ENCODE results near the gene CAP1.

Gene CAP1

DNA sequence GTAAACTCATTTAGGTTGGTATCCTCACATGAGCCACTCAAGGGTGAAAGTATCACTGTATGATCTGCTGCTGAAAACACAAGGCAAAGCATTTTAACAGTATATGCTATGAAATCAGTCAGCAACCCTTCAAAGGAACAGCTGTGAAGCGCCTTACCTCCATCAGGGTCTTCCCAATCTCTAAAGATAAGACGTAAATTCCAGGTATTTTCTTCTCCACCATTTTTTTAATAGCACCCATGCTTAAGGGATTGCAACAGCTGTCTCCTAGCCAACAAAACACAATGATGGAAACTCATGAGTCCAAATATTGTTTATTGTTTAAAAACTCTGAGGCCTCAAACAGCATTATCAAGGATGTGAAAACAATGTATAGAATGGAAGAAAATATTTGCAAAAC, 51.7 kb downstream of the CAP1 start:
- no peak overlapping the region for H3K18ac ChIP-seq (ENCODE audit: low read depth in 1 of 2, low read length in 2 of 2)
- no peak overlapping the region for H3K4me3 ChIP-seq (ENCODE audit: insufficient read depth in 1 of 2, low read depth in 1 of 2, low read length in 2 of 2)
- peaks cover 1% of the 10 kb centered on the region for H3K4me1 ChIP-seq (ENCODE audit: control insufficient read depth, insufficient read depth, low read depth, low read length)
- no peak overlapping the region for H2AFZ ChIP-seq (ENCODE audit: low read depth, low read length)
- 100% methylated on average over 2 of the region's 2 CpGs for WGBS
- H4K8ac ChIP-seq (ENCODE audit: low read length), result no peak overlapping the region
- no peak overlapping the region for H2BK15ac ChIP-seq (ENCODE audit: low read depth, poor library complexity, severe bottlenecking)
- H4K91ac ChIP-seq (ENCODE audit: low read length), result no peak overlapping the region
- no peak overlapping the region for H3K14ac ChIP-seq (ENCODE audit: low read length in 2 of 2)
- no peaks in the 10 kb centered on the region for H3K27me3 ChIP-seq (ENCODE audit: control insufficient read depth in 1 of 2, insufficient read depth in 1 of 2, low read length in 2 of 2)
- H2BK5ac ChIP-seq (ENCODE audit: low read depth, low read length, poor library complexity, severe bottlenecking), result no peak overlapping the region
- no peak overlapping the region for H2BK120ac ChIP-seq (ENCODE audit: low read depth, low read length)
- DNase-seq, result peak; percentile 17
- no peak overlapping the region for H3K4ac ChIP-seq (ENCODE audit: low read depth in 1 of 2, low read length in 2 of 2)
- H3K27ac ChIP-seq (ENCODE audit: low read length, poor library complexity, severe bottlenecking), result no peak overlapping the region
- H3K23ac ChIP-seq (ENCODE audit: low read length in 2 of 2), result no peak overlapping the region
- H3K36me3 ChIP-seq (ENCODE audit: control insufficient read depth in 1 of 2, insufficient read depth in 2 of 2, low read depth in 1 of 2, low read length in 2 of 2), result peaks cover 7 to 56% of the 10 kb centered on the region in 2 experiments
- peaks cover 8% of the 10 kb centered on the region for H3K79me1 ChIP-seq (replicated peaks; ENCODE audit: low read length, poor library complexity, severe bottlenecking)
- H2BK12ac ChIP-seq (ENCODE audit: low read length in 2 of 2), result no peak overlapping the region
- H3K9me3 ChIP-seq (ENCODE audit: control insufficient read depth, low read length), result no peaks in the 10 kb centered on the region
- no peak overlapping the region for H3K9ac ChIP-seq (ENCODE audit: low read length)
- no peak overlapping the region for H3K4me2 ChIP-seq (ENCODE audit: low read length, poor library complexity, severe bottlenecking)
- no peak overlapping the region for H2AK5ac ChIP-seq (ENCODE audit: low read length, severe bottlenecking)

DNA sequence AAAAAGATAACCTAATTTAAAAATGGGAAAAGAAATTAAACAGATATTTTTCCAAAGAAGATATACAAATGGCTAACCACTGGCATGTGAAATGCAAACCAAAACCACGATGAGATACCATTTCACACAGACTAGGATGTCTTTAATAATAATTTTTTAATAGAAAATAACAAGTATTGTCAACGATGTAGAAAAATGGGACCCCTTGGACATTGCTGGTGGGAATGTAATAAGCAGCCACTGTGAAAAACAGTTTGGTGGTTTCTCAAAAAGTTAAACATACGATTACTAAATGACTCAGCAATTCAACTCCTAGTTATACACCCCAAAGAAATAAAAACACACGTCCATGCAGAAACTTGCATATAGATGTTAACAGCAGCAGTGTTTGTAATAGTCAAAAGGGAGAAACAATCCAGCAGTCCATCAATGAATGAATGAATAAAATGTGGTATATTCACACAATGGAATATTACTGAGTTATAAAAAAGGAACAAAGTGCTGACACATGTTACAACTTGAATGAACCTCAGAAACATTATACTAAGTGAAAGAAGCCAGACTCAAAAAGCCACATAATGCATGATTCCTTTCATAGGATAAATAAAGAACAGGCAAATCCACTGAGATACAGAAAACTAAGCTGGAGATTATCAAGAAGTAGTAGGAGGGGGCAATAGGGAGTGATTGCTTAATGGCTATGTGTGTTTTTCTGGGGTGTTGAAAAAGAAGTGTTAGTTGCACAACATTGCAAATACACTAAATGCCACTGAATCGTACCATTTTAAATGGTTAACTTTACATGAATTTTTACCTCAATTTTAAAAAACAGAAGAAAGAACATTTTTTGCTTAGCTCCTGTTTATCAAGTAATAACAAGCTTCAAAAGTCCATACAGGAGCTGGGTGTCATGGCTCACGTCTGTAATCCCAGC, 52.4 kb downstream of the CAP1 start:
- Histone ChIP-seq H3K23ac (ENCODE audit: low read length in 2 of 2) (no peak overlapping the region), H3K4me1 (ENCODE audit: control insufficient read depth, insufficient read depth, low read depth, low read length) (peaks cover 4% of the 10 kb centered on the region), H3K79me1 (replicated peaks; ENCODE audit: low read length, poor library complexity, severe bottlenecking) (peaks cover 8% of the 10 kb centered on the region), H3K4me3 (ENCODE audit: insufficient read depth in 1 of 2, low read depth in 1 of 2, low read length in 2 of 2) (no peak overlapping the region), H3K9me3 (ENCODE audit: control insufficient read depth, low read length) (no peaks in the 10 kb centered on the region), H2AFZ (ENCODE audit: low read depth, low read length) (no peak overlapping the region), H2AK5ac (ENCODE audit: low read length, severe bottlenecking) (no peak overlapping the region), H3K18ac (ENCODE audit: low read depth in 1 of 2, low read length in 2 of 2) (no peak overlapping the region), H3K36me3 (ENCODE audit: control insufficient read depth in 1 of 2, insufficient read depth in 2 of 2, low read depth in 1 of 2, low read length in 2 of 2) (peaks cover 6 to 49% of the 10 kb centered on the region in 2 experiments), H2BK12ac (ENCODE audit: low read length in 2 of 2) (no peak overlapping the region), H2BK120ac (ENCODE audit: low read depth, low read length) (no peak overlapping the region), H3K4ac (ENCODE audit: low read depth in 1 of 2, low read length in 2 of 2) (no peak overlapping the region), H2BK15ac (ENCODE audit: low read depth, poor library complexity, severe bottlenecking) (no peak overlapping the region), H3K14ac (ENCODE audit: low read length in 2 of 2) (no peak overlapping the region), H2BK5ac (ENCODE audit: low read depth, low read length, poor library complexity, severe bottlenecking) (no peak overlapping the region), H3K4me2 (ENCODE audit: low read length, poor library complexity, severe bottlenecking) (no peak overlapping the region), H3K27me3 (ENCODE audit: control insufficient read depth in 1 of 2, insufficient read depth in 1 of 2, low read length in 2 of 2) (no peaks in the 10 kb centered on the region), H4K91ac (ENCODE audit: low read length) (no peak overlapping the region), H3K9ac (ENCODE audit: low read length) (no peak overlapping the region), H4K8ac (ENCODE audit: low read length) (no peak overlapping the region), H3K27ac (ENCODE audit: low read length, poor library complexity, severe bottlenecking) (no peak overlapping the region)
- 100% methylated on average over 2 of the region's 6 CpGs for WGBS
- DNase-seq, result peak; percentile 42

DNA sequence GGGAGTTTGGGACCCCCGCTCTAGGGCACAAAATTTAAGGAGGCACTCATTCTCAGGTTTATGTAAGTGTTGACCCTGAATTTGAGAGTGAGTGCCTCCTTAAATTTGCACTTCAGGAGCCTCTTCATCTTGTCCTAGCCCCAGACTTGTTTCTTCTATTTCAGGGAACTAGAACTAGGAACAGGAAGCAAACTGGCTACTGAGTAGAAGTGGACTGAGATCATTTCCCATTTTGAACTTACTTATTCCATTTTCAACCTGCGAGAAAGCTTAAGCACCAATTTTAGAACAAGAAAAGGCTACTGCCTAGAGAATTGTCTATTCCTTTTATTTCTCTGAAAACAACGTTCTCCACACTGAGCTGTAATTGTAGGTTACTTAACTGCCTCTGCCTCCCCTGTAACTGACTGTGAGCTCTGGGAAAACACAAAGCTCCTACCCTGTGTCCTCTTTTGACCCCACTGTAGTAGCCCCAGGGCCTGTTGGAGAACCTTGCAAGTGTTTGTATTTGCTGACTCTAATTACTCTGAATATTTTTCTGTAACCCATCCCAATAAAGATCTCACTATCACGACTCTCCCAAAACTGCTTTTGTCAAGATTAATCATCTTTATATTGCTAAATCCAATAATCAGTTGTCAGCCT, 54.1 kb downstream of the CAP1 start:
- Histone ChIP-seq H3K4me2 (ENCODE audit: low read length, poor library complexity, severe bottlenecking) (no peak overlapping the region), H3K23ac (ENCODE audit: low read length in 2 of 2) (no peak overlapping the region), H3K4me3 (ENCODE audit: insufficient read depth in 1 of 2, low read depth in 1 of 2, low read length in 2 of 2) (no peak overlapping the region), H3K27me3 (ENCODE audit: control insufficient read depth in 1 of 2, insufficient read depth in 1 of 2, low read length in 2 of 2) (no peaks in the 10 kb centered on the region), H3K79me1 (replicated peaks; ENCODE audit: low read length, poor library complexity, severe bottlenecking) (peaks cover 8% of the 10 kb centered on the region), H3K9ac (ENCODE audit: low read length) (no peak overlapping the region), H3K9me3 (ENCODE audit: control insufficient read depth, low read length) (no peaks in the 10 kb centered on the region), H2AFZ (ENCODE audit: low read depth, low read length) (no peak overlapping the region), H2BK12ac (ENCODE audit: low read length in 2 of 2) (no peak overlapping the region), H2AK5ac (ENCODE audit: low read length, severe bottlenecking) (no peak overlapping the region), H2BK5ac (ENCODE audit: low read depth, low read length, poor library complexity, severe bottlenecking) (no peak overlapping the region), H3K4ac (ENCODE audit: low read depth in 1 of 2, low read length in 2 of 2) (no peak overlapping the region), H3K4me1 (ENCODE audit: control insufficient read depth, insufficient read depth, low read depth, low read length) (peaks cover 4% of the 10 kb centered on the region), H2BK120ac (ENCODE audit: low read depth, low read length) (no peak overlapping the region), H3K27ac (ENCODE audit: low read length, poor library complexity, severe bottlenecking) (no peak overlapping the region), H4K8ac (ENCODE audit: low read length) (no peak overlapping the region), H3K18ac (ENCODE audit: low read depth in 1 of 2, low read length in 2 of 2) (no peak overlapping the region), H3K36me3 (ENCODE audit: control insufficient read depth in 1 of 2, insufficient read depth in 2 of 2, low read depth in 1 of 2, low read length in 2 of 2) (peaks cover 0 to 33% of the 10 kb centered on the region in 2 experiments), H2BK15ac (ENCODE audit: low read depth, poor library complexity, severe bottlenecking) (no peak overlapping the region), H4K91ac (ENCODE audit: low read length) (no peak overlapping the region), H3K14ac (ENCODE audit: low read length in 2 of 2) (no peak overlapping the region)
- DNase-seq, result no peak
- 82% methylated on average over 4 of the region's 4 CpGs for WGBS

DNA sequence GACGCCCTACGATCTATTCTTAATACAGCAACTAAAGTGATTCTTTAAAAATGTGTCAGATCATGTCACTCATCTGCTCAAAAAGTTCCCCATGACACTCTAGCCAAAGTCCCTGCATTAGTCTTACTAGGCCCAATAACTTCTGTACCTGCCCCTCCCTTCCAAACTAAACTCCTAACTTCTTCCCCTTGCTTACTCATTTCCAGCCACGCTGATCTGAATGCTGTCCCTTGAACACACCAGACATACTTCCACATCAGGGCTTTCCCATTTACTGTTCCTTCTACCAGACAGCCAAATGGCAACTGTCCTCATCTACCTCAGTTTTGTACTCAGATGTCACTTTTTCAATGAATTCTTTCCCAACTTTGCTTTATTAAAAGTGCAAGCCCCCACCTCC, 55.3 kb downstream of the CAP1 start:
- Histone ChIP-seq H2BK12ac (ENCODE audit: low read length in 2 of 2) (no peak overlapping the region), H3K27me3 (ENCODE audit: control insufficient read depth in 1 of 2, insufficient read depth in 1 of 2, low read length in 2 of 2) (no peaks in the 10 kb centered on the region), H3K18ac (ENCODE audit: low read depth in 1 of 2, low read length in 2 of 2) (no peak overlapping the region), H2BK5ac (ENCODE audit: low read depth, low read length, poor library complexity, severe bottlenecking) (no peak overlapping the region), H3K79me1 (replicated peaks; ENCODE audit: low read length, poor library complexity, severe bottlenecking) (peaks cover 8% of the 10 kb centered on the region), H3K4me3 (ENCODE audit: insufficient read depth in 1 of 2, low read depth in 1 of 2, low read length in 2 of 2) (no peak overlapping the region), H3K36me3 (ENCODE audit: control insufficient read depth in 1 of 2, insufficient read depth in 2 of 2, low read depth in 1 of 2, low read length in 2 of 2) (peaks cover 0 to 20% of the 10 kb centered on the region in 2 experiments), H3K23ac (ENCODE audit: low read length in 2 of 2) (no peak overlapping the region), H2BK15ac (ENCODE audit: low read depth, poor library complexity, severe bottlenecking) (no peak overlapping the region), H3K27ac (ENCODE audit: low read length, poor library complexity, severe bottlenecking) (no peak overlapping the region), H4K91ac (ENCODE audit: low read length) (no peak overlapping the region), H3K4me1 (ENCODE audit: control insufficient read depth, insufficient read depth, low read depth, low read length) (peaks cover 4% of the 10 kb centered on the region), H3K9me3 (ENCODE audit: control insufficient read depth, low read length) (no peaks in the 10 kb centered on the region), H3K9ac (ENCODE audit: low read length) (no peak overlapping the region), H3K4ac (ENCODE audit: low read depth in 1 of 2, low read length in 2 of 2) (no peak overlapping the region), H4K8ac (ENCODE audit: low read length) (no peak overlapping the region), H3K14ac (ENCODE audit: low read length in 2 of 2) (no peak overlapping the region), H3K4me2 (ENCODE audit: low read length, poor library complexity, severe bottlenecking) (no peak overlapping the region), H2BK120ac (ENCODE audit: low read depth, low read length) (no peak overlapping the region), H2AFZ (ENCODE audit: low read depth, low read length) (no peak overlapping the region), H2AK5ac (ENCODE audit: low read length, severe bottlenecking) (no peak overlapping the region)
- no peak for DNase-seq
- 96% methylated on average over 3 of the region's 3 CpGs for WGBS
